ENCODE measurements around the gene VPS26A. TPM values are rescaled to one million over a fixed set of nuclear protein-coding genes. Genes with fewer than 3 reads are reported as not detected.

The VPS26A gene
- total RNA-seq, 1 experiment from 2014 or later = 80.1 TPM

DNA sequence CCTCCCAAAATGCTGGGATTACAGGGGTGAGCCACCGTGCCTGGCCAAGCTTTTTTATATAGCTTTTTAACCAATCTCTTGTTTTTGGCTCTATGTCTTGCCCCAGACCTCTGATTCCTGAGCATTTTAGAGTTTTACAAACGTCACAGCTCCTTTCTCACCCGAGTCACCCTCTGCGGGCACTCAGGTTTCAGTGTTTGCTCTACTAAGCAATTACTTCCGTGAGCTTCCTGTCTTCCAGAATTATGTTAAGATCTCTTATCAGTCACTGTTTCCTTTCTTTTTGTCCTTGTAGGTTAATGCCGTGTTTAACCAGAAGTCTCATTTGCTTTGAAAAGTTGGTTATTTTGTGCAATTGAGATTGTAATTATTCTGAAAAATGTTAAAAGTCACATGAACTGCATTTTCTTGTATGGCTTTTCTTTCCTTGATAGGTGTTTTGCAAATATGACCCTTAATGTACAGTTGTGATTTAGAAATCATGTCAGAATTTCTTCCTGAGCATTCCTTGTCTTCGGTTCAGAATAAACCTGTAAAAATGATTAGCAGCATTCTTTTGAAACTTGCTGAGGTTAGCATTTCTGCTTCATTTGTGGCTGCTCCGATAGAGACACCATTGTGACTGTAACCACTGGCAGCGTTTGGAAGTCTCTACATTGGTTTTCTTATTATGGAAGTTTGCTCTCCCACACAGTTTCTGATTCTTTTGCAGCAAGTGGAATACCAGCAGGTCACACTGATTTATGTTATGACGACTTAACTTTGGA lies 91.6 kb downstream of the VPS26A start:
- Histone ChIP-seq H3K27ac (ENCODE audit: low read depth, low read length, poor library complexity, severe bottlenecking) (peak overlapping the region; percentile 88), H3K9me3 (ENCODE audit: low read depth, low read length, poor library complexity, severe bottlenecking) (no peaks in the 10 kb centered on the region), H3K27me3 (replicated peaks; ENCODE audit: insufficient read depth, low read depth, low read length, poor library complexity) (no peaks in the 10 kb centered on the region), H3K36me3 (ENCODE audit: insufficient read depth, low read length, poor library complexity, severe bottlenecking) (no peaks in the 10 kb centered on the region), H3K4me1 (ENCODE audit: insufficient read depth, low read length, poor library complexity, severe bottlenecking) (peaks cover 33% of the 10 kb centered on the region), H3K4me3 (ENCODE audit: low read depth, low read length, poor library complexity, severe bottlenecking) (no peak overlapping the region)
- CTCF ChIA-PET = no interaction called here
- TSS peak; percentile 57 for BruUV-seq (replicated peaks)
- intact Hi-C loops (cut with micrococcal nuclease; ENCODE audit: unreplicated experiment) = no loop called here
- peak; percentile 70 for DNase-seq (ENCODE audit: low spot score)
- TF ChIP-seq, protein P1, sequence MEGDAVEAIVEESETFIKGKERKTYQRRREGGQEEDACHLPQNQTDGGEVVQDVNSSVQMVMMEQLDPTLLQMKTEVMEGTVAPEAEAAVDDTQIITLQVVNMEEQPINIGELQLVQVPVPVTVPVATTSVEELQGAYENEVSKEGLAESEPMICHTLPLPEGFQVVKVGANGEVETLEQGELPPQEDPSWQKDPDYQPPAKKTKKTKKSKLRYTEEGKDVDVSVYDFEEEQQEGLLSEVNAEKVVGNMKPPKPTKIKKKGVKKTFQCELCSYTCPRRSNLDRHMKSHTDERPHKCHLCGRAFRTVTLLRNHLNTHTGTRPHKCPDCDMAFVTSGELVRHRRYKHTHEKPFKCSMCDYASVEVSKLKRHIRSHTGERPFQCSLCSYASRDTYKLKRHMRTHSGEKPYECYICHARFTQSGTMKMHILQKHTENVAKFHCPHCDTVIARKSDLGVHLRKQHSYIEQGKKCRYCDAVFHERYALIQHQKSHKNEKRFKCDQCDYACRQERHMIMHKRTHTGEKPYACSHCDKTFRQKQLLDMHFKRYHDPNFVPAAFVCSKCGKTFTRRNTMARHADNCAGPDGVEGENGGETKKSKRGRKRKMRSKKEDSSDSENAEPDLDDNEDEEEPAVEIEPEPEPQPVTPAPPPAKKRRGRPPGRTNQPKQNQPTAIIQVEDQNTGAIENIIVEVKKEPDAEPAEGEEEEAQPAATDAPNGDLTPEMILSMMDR (conservative IDR thresholded peaks at IDR 0.05; ENCODE audit: low read depth, low read length) = no peak
- no peak for TF ChIP-seq EZH2 (IDR thresholded peaks at IDR 0.05; ENCODE audit: borderline replicate concordance, low read depth, low read length, poor library complexity, severe bottlenecking)
- POLR2A ChIA-PET (ENCODE audit: low non-redundant PET) = no interaction called here

DNA sequence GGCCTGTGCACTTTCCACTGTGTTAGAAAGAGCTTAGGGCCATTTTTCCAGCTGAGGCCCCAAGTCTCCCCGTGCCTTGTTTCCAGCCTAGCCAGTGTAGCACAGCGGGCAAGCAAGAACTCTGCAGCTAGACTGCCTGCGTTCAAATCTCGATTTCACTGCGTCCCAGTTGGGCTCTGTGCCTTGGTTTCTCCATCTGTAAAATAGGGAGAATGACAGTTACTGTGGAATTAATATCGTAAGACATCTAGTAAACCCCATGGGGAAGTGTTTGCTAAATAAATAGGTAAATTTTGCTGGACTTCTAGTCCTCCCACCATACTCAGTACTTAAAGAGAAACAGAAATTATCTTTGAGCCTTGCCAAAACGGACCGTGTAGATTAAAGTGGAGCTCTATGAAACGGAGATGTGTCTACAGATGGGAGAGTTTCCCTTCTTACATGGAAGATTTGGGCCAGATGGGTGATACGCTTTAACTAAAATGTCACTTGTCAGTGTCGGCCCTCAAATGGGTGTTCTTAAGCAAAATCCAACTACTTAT lies 92.7 kb downstream of the VPS26A start:
- Histone ChIP-seq H3K9me3 (ENCODE audit: low read depth, low read length, poor library complexity, severe bottlenecking) (no peaks in the 10 kb centered on the region), H3K4me3 (ENCODE audit: low read depth, low read length, poor library complexity, severe bottlenecking) (no peak overlapping the region), H3K27me3 (replicated peaks; ENCODE audit: insufficient read depth, low read depth, low read length, poor library complexity) (no peaks in the 10 kb centered on the region), H3K4me1 (ENCODE audit: insufficient read depth, low read length, poor library complexity, severe bottlenecking) (peaks cover 33% of the 10 kb centered on the region), H3K36me3 (ENCODE audit: insufficient read depth, low read length, poor library complexity, severe bottlenecking) (no peaks in the 10 kb centered on the region), H3K27ac (ENCODE audit: low read depth, low read length, poor library complexity, severe bottlenecking) (peak overlapping the region; percentile 88)
- BruUV-seq (replicated peaks) = TSS peak; percentile 98
- intact Hi-C loops (cut with micrococcal nuclease; ENCODE audit: unreplicated experiment) = no loop called here
- DNase-seq (ENCODE audit: low spot score) = no peak
- TF ChIP-seq, protein P1 (conservative IDR thresholded peaks at IDR 0.05; ENCODE audit: low read depth, low read length) = no peak
- TF ChIP-seq EZH2 (IDR thresholded peaks at IDR 0.05; ENCODE audit: borderline replicate concordance, low read depth, low read length, poor library complexity, severe bottlenecking) = no peak
- ChIA-PET CTCF (no interaction called here), POLR2A (ENCODE audit: low non-redundant PET) (interaction anchor here (0.6 kb wide), 1 partner anchor 1235 kb away, joined by 3 read pairs; no protein-coding TSS in a partner anchor)

DNA sequence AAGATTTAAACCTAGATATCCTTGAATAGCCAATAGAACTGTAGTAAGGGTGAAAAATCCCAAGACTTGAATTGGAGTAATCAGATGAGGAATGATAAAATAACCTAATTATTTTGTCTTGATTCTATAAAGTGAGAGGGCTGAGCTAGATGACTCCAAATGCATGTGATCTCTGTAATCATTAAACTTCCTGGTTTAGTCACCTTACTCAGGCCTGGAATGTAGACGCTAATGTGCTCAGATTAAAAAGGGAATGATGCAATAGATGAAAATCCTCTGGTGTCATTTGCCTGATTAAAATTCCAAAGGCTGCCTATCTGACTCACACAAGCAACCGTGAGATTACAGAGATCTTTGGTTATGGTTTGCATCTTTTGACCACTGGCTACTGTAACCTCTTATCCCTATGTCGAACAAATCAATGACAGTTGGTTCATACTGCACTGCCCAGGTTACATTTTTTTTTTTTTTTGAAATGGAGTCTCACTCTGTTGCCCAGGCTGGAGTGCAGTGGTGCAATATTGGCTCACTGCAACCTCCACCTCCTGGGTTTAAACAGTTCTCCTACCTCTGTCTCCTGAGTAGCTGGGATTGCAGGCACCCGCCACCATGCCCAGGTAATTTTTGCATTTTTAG lies 93.3 kb downstream of the VPS26A start:
- BruUV-seq (replicated peaks) = no TSS peak
- POLR2A ChIA-PET (ENCODE audit: low non-redundant PET) = interaction anchor here (0.6 kb wide), 1 partner anchor 1235 kb away, joined by 3 read pairs; no protein-coding TSS in a partner anchor
- CTCF ChIA-PET = no interaction called here
- intact Hi-C loops (cut with micrococcal nuclease; ENCODE audit: unreplicated experiment) = no loop called here
- peak overlapping the region; percentile 88 for H3K27ac ChIP-seq (ENCODE audit: low read depth, low read length, poor library complexity, severe bottlenecking)
- H3K27me3 ChIP-seq (replicated peaks; ENCODE audit: insufficient read depth, low read depth, low read length, poor library complexity) = no peaks in the 10 kb centered on the region
- H3K36me3 ChIP-seq (ENCODE audit: insufficient read depth, low read length, poor library complexity, severe bottlenecking) = no peaks in the 10 kb centered on the region
- H3K4me1 ChIP-seq (ENCODE audit: insufficient read depth, low read length, poor library complexity, severe bottlenecking) = peaks cover 33% of the 10 kb centered on the region
- TF ChIP-seq, protein P1 (conservative IDR thresholded peaks at IDR 0.05; ENCODE audit: low read depth, low read length) = no peak
- no peak for TF ChIP-seq EZH2 (IDR thresholded peaks at IDR 0.05; ENCODE audit: borderline replicate concordance, low read depth, low read length, poor library complexity, severe bottlenecking)
- peak; percentile 90 for DNase-seq (ENCODE audit: low spot score)
- no peak overlapping the region for H3K4me3 ChIP-seq (ENCODE audit: low read depth, low read length, poor library complexity, severe bottlenecking)
- H3K9me3 ChIP-seq (ENCODE audit: low read depth, low read length, poor library complexity, severe bottlenecking) = no peaks in the 10 kb centered on the region
